Lower lobe of right lung (tissue), 2 donors: ENCODE measurements around the gene ITGA7. TPM values are rescaled to one million over a fixed set of nuclear protein-coding genes. Genes with fewer than 3 reads are reported as not detected.

Experiments used
- ATAC-seq, 2 donors: fragments of 200-7000 bp; cut with Tn5 transposase; one replicate each; pipeline ENCODE4 v1.9.1; 2020 to 2022; ENCODE audit warnings: mild to moderate bottlenecking in 2 of 2, moderate library complexity in 2 of 2
- DNase-seq: peaks from one replicate; pipeline ENCODE4 v3.0.0-alpha.2; 2020
- H3K27ac ChIP-seq: fragments of 200-600 bp; one replicate; pipeline ENCODE4 v1.8.0; 2022
- H3K27me3 ChIP-seq: fragments of 200-600 bp; one replicate; pipeline ENCODE4 v1.8.0; 2022; ENCODE audit warnings: low read depth
- H3K36me3 ChIP-seq: fragments of 200-600 bp; one replicate; pipeline ENCODE4 v1.8.0; 2022; ENCODE audit warnings: mild to moderate bottlenecking
- H3K4me1 ChIP-seq: fragments of 200-600 bp; one replicate; pipeline ENCODE4 v1.8.0; 2022
- H3K4me3 ChIP-seq: fragments of 200-600 bp; one replicate; pipeline ENCODE4 v1.8.0; 2022; ENCODE audit warnings: mild to moderate bottlenecking
- H3K9me3 ChIP-seq: fragments of 200-600 bp; one replicate; pipeline ENCODE4 v1.8.0; 2022
- CTCF ChIP-seq: fragments of 200-600 bp; IDR thresholded peaks from one replicate; pipeline ENCODE4 v1.8.0; 2022; ENCODE audit warnings: antibody characterized with exemption, mild to moderate bottlenecking
- intact Hi-C: fragments of 100-400 bp; cut with DNase I; formaldehyde crosslinking; loops from one replicate; pipeline ENCODE4 v1.11.0; 2022
- total RNA-seq: library from RNA; stranded (reverse); fragmentation: NEBNext Ultra II Directional; extraction: Animal tissue kit (Norgen Biotek cat#: 25700); gene quantifications from one replicate; pipeline ENCODE4 v1.2.1, GENCODE V29; 2021
- donor health status: DM: no; HTN: yes; CAD: no; lungs with severe emphysema.

The ITGA7 gene
- total RNA-seq, 1 donor from 2014 or later, result 17.5 TPM

GRCh38 chr12:55695349-55695748 is 12.4 kb downstream of the ITGA7 start:
- Histone ChIP-seq H3K27me3 (no peaks in the 10 kb centered on the region), H3K36me3 (no peaks in the 10 kb centered on the region), H3K4me3 (no peak overlapping the region), H3K9me3 (no peaks in the 10 kb centered on the region), H3K4me1 (no peaks in the 10 kb centered on the region), H3K27ac (no peak overlapping the region)
- intact Hi-C loops, result no loop called here
- TF ChIP-seq CTCF, result no peak
- DNase-seq (no peak), ATAC-seq (no peak)

- peak in 1 of 2 donors; percentile 4 for ATAC-seq
- no peaks in the 10 kb centered on the region for H3K9me3 ChIP-seq
- intact Hi-C loops, result no loop called here
Measured at GRCh38 chr12:55694651-55695050, 13.1 kb downstream of the ITGA7 start.

GRCh38 chr12:55694188-55694515 is 13.6 kb downstream of the ITGA7 start:
- intact Hi-C loops, result no loop called here
- H3K27ac ChIP-seq, result no peak overlapping the region
- no peaks in the 10 kb centered on the region for H3K9me3 ChIP-seq
- no peak for TF ChIP-seq CTCF
- DNase-seq (no peak), ATAC-seq (no peak)
- H3K36me3 ChIP-seq, result no peaks in the 10 kb centered on the region
- no peaks in the 10 kb centered on the region for H3K27me3 ChIP-seq
- no peaks in the 10 kb centered on the region for H3K4me1 ChIP-seq
- H3K4me3 ChIP-seq, result no peak overlapping the region

More at GRCh38 chr12:55694651-55695050, 13.1 kb downstream of the ITGA7 start:
- H3K27me3 ChIP-seq, result no peaks in the 10 kb centered on the region
- no peaks in the 10 kb centered on the region for H3K36me3 ChIP-seq
- no peaks in the 10 kb centered on the region for H3K4me1 ChIP-seq
- no peak overlapping the region for H3K27ac ChIP-seq
- TF ChIP-seq CTCF, result no peak
- no peak overlapping the region for H3K4me3 ChIP-seq
- DNase-seq, result no peak

GRCh38 chr12:55693323-55694187 is 14.1 kb downstream of the ITGA7 start:
- Histone ChIP-seq H3K9me3 (no peaks in the 10 kb centered on the region), H3K4me3 (no peak overlapping the region), H3K4me1 (no peaks in the 10 kb centered on the region), H3K36me3 (no peaks in the 10 kb centered on the region), H3K27me3 (no peaks in the 10 kb centered on the region), H3K27ac (no peak overlapping the region)
- peak in 1 of 2 donors; percentile 25 for ATAC-seq
- intact Hi-C loops, result no loop called here
- TF ChIP-seq CTCF, result no peak
- no peak for DNase-seq

GRCh38 chr12:55692631-55693322 is 14.9 kb downstream of the ITGA7 start:
- no peak for TF ChIP-seq CTCF
- Histone ChIP-seq H3K27ac (no peak overlapping the region), H3K4me1 (no peaks in the 10 kb centered on the region), H3K27me3 (no peaks in the 10 kb centered on the region), H3K9me3 (no peaks in the 10 kb centered on the region), H3K36me3 (no peaks in the 10 kb centered on the region), H3K4me3 (no peak overlapping the region)
- intact Hi-C loops, result no loop called here
- DNase-seq (no peak), ATAC-seq (no peak)
